Measurements from ENCODE around the gene MAP2K2.

MAP2K2 gene

GRCh38 chr19:4152241-4152998, 28.5 kb upstream of the MAP2K2 start:
- no peaks in the 10 kb centered on the region for H3K79me1 ChIP-seq (ENCODE audit: low read depth, low read length)
- no peak overlapping the region for H2BK120ac ChIP-seq (ENCODE audit: low read depth, low read length)
- H3K4ac ChIP-seq (ENCODE audit: low read length), result no peak overlapping the region
- no peak for DNase-seq (ENCODE audit: low spot score)
- H3K14ac ChIP-seq (ENCODE audit: low read length), result no peak overlapping the region
- H3K27ac ChIP-seq (replicated peaks; ENCODE audit: low read length), result no peak overlapping the region
- no peak overlapping the region for H2BK15ac ChIP-seq (ENCODE audit: low read length)
- WGBS, 2 donors (ENCODE audit: extremely low coverage in 2 of 2, insufficient read length in 2 of 2, insufficient replicate concordance in 1 of 2), result no CpG with 5 or more reads among the region's 10 CpGs
- no peak overlapping the region for H3K9ac ChIP-seq (ENCODE audit: low read depth, low read length, poor library complexity)
- no peaks in the 10 kb centered on the region for H3K9me3 ChIP-seq (replicated peaks in 1 of 2; ENCODE audit: control insufficient read depth in 2 of 2, insufficient read depth in 1 of 2, low read depth in 1 of 2, low read length in 2 of 2)
- H3K23ac ChIP-seq (ENCODE audit: low read depth, low read length, poor library complexity), result no peak overlapping the region
- no peak overlapping the region for H2AK5ac ChIP-seq (ENCODE audit: low read depth, low read length)
- no peak overlapping the region for H2AFZ ChIP-seq (ENCODE audit: low read length)
- no peaks in the 10 kb centered on the region for H3K4me1 ChIP-seq (ENCODE audit: control insufficient read depth in 2 of 2, insufficient read depth in 1 of 2, low read depth in 1 of 2, low read length in 2 of 2)
- H3K36me3 ChIP-seq (replicated peaks in 1 of 2; ENCODE audit: control insufficient read depth in 2 of 2, insufficient read depth in 2 of 2, low read length in 2 of 2), result no peaks in the 10 kb centered on the region
- no peak overlapping the region for H2BK12ac ChIP-seq (ENCODE audit: low read length)
- no peak overlapping the region for H3K4me2 ChIP-seq (ENCODE audit: insufficient read depth, low read length, poor library complexity, severe bottlenecking)
- H3K4me3 ChIP-seq (ENCODE audit: low read length in 2 of 2), result no peak overlapping the region
- no peak overlapping the region for H4K8ac ChIP-seq (ENCODE audit: low read depth, low read length)
- H4K91ac ChIP-seq (ENCODE audit: low read depth, low read length, poor library complexity), result no peak overlapping the region
- no peak overlapping the region for H3K18ac ChIP-seq (ENCODE audit: low read length)
- H2BK5ac ChIP-seq (ENCODE audit: low read length), result no peak overlapping the region
- H3K27me3 ChIP-seq (ENCODE audit: control insufficient read depth in 3 of 3, insufficient read depth in 3 of 3, low read depth in 1 of 3, low read length in 3 of 3), result peaks cover 0 to 8% (median 0%) of the 10 kb centered on the region in 3 experiments

GRCh38 chr19:4151623-4152022, 27.7 kb upstream of the MAP2K2 start:
- Histone ChIP-seq H2BK15ac (ENCODE audit: low read length) (no peak overlapping the region), H3K36me3 (replicated peaks in 1 of 2; ENCODE audit: control insufficient read depth in 2 of 2, insufficient read depth in 2 of 2, low read length in 2 of 2) (no peaks in the 10 kb centered on the region), H3K23ac (ENCODE audit: low read depth, low read length, poor library complexity) (no peak overlapping the region), H3K18ac (ENCODE audit: low read length) (no peak overlapping the region), H3K14ac (ENCODE audit: low read length) (no peak overlapping the region), H3K4ac (ENCODE audit: low read length) (no peak overlapping the region), H2BK120ac (ENCODE audit: low read depth, low read length) (no peak overlapping the region), H3K27ac (replicated peaks; ENCODE audit: low read length) (no peak overlapping the region), H3K9me3 (replicated peaks in 1 of 2; ENCODE audit: control insufficient read depth in 2 of 2, insufficient read depth in 1 of 2, low read depth in 1 of 2, low read length in 2 of 2) (no peaks in the 10 kb centered on the region), H3K4me3 (ENCODE audit: low read length in 2 of 2) (no peak overlapping the region), H3K79me1 (ENCODE audit: low read depth, low read length) (no peaks in the 10 kb centered on the region), H2AK5ac (ENCODE audit: low read depth, low read length) (no peak overlapping the region), H3K27me3 (ENCODE audit: control insufficient read depth in 3 of 3, insufficient read depth in 3 of 3, low read depth in 1 of 3, low read length in 3 of 3) (peaks cover 0 to 8% (median 0%) of the 10 kb centered on the region in 3 experiments), H2BK12ac (ENCODE audit: low read length) (no peak overlapping the region), H4K8ac (ENCODE audit: low read depth, low read length) (no peak overlapping the region), H4K91ac (ENCODE audit: low read depth, low read length, poor library complexity) (no peak overlapping the region), H3K4me2 (ENCODE audit: insufficient read depth, low read length, poor library complexity, severe bottlenecking) (no peak overlapping the region), H3K4me1 (ENCODE audit: control insufficient read depth in 2 of 2, insufficient read depth in 1 of 2, low read depth in 1 of 2, low read length in 2 of 2) (no peaks in the 10 kb centered on the region), H2AFZ (ENCODE audit: low read length) (no peak overlapping the region), H2BK5ac (ENCODE audit: low read length) (no peak overlapping the region), H3K9ac (ENCODE audit: low read depth, low read length, poor library complexity) (no peak overlapping the region)
- no peak for DNase-seq (ENCODE audit: low spot score)
- no CpG with 5 or more reads among the region's 6 CpGs for WGBS, 2 donors (ENCODE audit: extremely low coverage in 2 of 2, insufficient read length in 2 of 2, insufficient replicate concordance in 1 of 2)

DNA sequence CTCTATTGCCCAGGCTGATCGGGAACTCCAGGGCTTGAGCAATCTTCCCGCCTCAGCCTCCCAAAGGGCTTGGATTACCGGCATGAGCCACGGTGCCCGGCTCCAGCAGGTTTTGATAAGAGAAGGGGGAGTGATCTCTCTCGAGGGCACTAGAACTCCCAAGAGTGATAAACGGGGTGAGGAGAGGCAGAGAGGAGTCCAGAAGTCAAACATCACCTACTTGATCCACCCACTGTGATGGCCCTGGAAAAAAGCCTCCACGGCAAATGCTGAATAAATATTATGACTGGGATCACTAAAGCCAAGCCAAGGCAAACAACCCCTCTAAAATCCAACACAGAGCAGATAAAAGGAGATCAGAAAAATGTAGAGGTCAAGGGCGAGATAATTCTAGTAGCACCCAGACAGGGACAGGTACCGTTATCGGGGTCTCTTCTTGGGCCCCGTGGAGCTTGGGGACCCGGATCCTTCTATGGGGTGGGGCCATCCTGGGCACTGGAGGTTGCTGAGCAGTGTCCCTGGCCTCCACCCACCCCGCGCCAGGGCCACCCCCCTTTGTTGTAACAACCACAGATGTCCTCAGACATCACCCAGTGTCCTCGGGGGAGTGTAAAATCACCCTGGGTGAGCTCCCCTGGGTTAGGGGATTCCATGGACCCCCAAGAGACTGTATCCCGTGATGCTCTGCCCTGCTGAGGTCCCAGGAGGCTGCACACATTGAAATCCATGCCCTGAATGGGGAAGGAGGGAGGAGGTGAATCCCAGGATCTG, 25.8 kb upstream of the MAP2K2 start:
- Histone ChIP-seq H3K4ac (ENCODE audit: low read length) (no peak overlapping the region), H4K8ac (ENCODE audit: low read depth, low read length) (no peak overlapping the region), H2BK15ac (ENCODE audit: low read length) (no peak overlapping the region), H3K9ac (ENCODE audit: low read depth, low read length, poor library complexity) (no peak overlapping the region), H3K4me3 (ENCODE audit: low read length in 2 of 2) (no peak overlapping the region), H2AK5ac (ENCODE audit: low read depth, low read length) (no peak overlapping the region), H3K9me3 (replicated peaks in 1 of 2; ENCODE audit: control insufficient read depth in 2 of 2, insufficient read depth in 1 of 2, low read depth in 1 of 2, low read length in 2 of 2) (no peaks in the 10 kb centered on the region), H3K18ac (ENCODE audit: low read length) (peak overlapping the region; percentile 3), H2BK120ac (ENCODE audit: low read depth, low read length) (no peak overlapping the region), H3K4me2 (ENCODE audit: insufficient read depth, low read length, poor library complexity, severe bottlenecking) (no peak overlapping the region), H2BK5ac (ENCODE audit: low read length) (no peak overlapping the region), H3K23ac (ENCODE audit: low read depth, low read length, poor library complexity) (no peak overlapping the region), H3K27me3 (ENCODE audit: control insufficient read depth in 3 of 3, insufficient read depth in 3 of 3, low read depth in 1 of 3, low read length in 3 of 3) (peaks cover 0 to 11% (median 3%) of the 10 kb centered on the region in 3 experiments), H2AFZ (ENCODE audit: low read length) (no peak overlapping the region), H3K27ac (replicated peaks; ENCODE audit: low read length) (no peak overlapping the region), H3K14ac (ENCODE audit: low read length) (no peak overlapping the region), H3K36me3 (replicated peaks in 1 of 2; ENCODE audit: control insufficient read depth in 2 of 2, insufficient read depth in 2 of 2, low read length in 2 of 2) (no peaks in the 10 kb centered on the region), H4K91ac (ENCODE audit: low read depth, low read length, poor library complexity) (no peak overlapping the region), H2BK12ac (ENCODE audit: low read length) (no peak overlapping the region), H3K79me1 (ENCODE audit: low read depth, low read length) (no peaks in the 10 kb centered on the region), H3K4me1 (ENCODE audit: control insufficient read depth in 2 of 2, insufficient read depth in 1 of 2, low read depth in 1 of 2, low read length in 2 of 2) (peaks cover 0 to 3% of the 10 kb centered on the region in 2 donors)
- DNase-seq (ENCODE audit: low spot score), result no peak
- no CpG with 5 or more reads among the region's 17 CpGs for WGBS, 2 donors (ENCODE audit: extremely low coverage in 2 of 2, insufficient read length in 2 of 2, insufficient replicate concordance in 1 of 2)

- Histone ChIP-seq H3K36me3 (replicated peaks in 1 of 2; ENCODE audit: control insufficient read depth in 2 of 2, insufficient read depth in 2 of 2, low read length in 2 of 2) (no peaks in the 10 kb centered on the region), H3K9me3 (replicated peaks in 1 of 2; ENCODE audit: control insufficient read depth in 2 of 2, insufficient read depth in 1 of 2, low read depth in 1 of 2, low read length in 2 of 2) (no peaks in the 10 kb centered on the region), H3K4me3 (ENCODE audit: low read length in 2 of 2) (no peak overlapping the region), H3K27me3 (ENCODE audit: control insufficient read depth in 3 of 3, insufficient read depth in 3 of 3, low read depth in 1 of 3, low read length in 3 of 3) (peaks cover 0 to 4% (median 3%) of the 10 kb centered on the region in 3 experiments), H4K91ac (ENCODE audit: low read depth, low read length, poor library complexity) (no peak overlapping the region), H2BK12ac (ENCODE audit: low read length) (no peak overlapping the region), H3K4me2 (ENCODE audit: insufficient read depth, low read length, poor library complexity, severe bottlenecking) (no peak overlapping the region), H3K27ac (replicated peaks; ENCODE audit: low read length) (no peak overlapping the region), H2BK5ac (ENCODE audit: low read length) (no peak overlapping the region), H2AFZ (ENCODE audit: low read length) (no peak overlapping the region), H3K4ac (ENCODE audit: low read length) (no peak overlapping the region), H3K9ac (ENCODE audit: low read depth, low read length, poor library complexity) (no peak overlapping the region), H3K23ac (ENCODE audit: low read depth, low read length, poor library complexity) (no peak overlapping the region), H2BK15ac (ENCODE audit: low read length) (no peak overlapping the region), H3K79me1 (ENCODE audit: low read depth, low read length) (no peaks in the 10 kb centered on the region), H3K18ac (ENCODE audit: low read length) (no peak overlapping the region), H3K14ac (ENCODE audit: low read length) (no peak overlapping the region), H2BK120ac (ENCODE audit: low read depth, low read length) (no peak overlapping the region), H3K4me1 (ENCODE audit: control insufficient read depth in 2 of 2, insufficient read depth in 1 of 2, low read depth in 1 of 2, low read length in 2 of 2) (peaks cover 0 to 3% of the 10 kb centered on the region in 2 donors), H4K8ac (ENCODE audit: low read depth, low read length) (no peak overlapping the region), H2AK5ac (ENCODE audit: low read depth, low read length) (no peak overlapping the region)
- no CpG with 5 or more reads among the region's 7 CpGs for WGBS, 2 donors (ENCODE audit: extremely low coverage in 2 of 2, insufficient read length in 2 of 2, insufficient replicate concordance in 1 of 2)
- no peak for DNase-seq (ENCODE audit: low spot score)
These were observed 20.8 kb upstream of the MAP2K2 start for GRCh38 chr19:4144666-4145249.

Data from neuronal stem cell (in vitro differentiated cells).